ENCODE results near the gene STX18.

STX18 gene

DNA sequence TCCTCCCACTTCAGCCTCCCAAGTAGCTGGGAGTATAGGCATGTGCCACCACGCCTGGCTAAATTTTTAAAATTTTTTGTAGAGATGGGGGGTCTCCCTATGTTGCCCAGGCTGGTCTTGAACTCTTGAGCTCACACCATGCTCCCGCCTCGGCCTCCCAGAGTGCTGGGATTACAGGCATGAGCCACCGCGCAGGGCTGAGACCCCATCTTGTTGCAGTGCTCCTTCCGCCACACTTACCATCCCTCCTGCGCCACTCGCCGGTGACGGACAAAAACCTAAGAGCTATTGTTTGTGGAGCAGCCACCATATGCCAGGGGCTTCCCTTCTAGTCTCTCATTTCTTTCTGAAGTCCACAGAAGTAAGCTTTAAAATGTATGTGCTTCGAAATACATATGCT, 120.5 kb downstream of the STX18 start:
- in situ Hi-C loops (cut with HindIII; ENCODE audit: low pct_ligation_motif_present, low sequenced_read_pairs): no loop called here
- Histone ChIP-seq H3K27me3 (replicated peaks) (no peaks in the 10 kb centered on the region), H3K27ac (no peak overlapping the region), H3K36me3 (replicated peaks) (peaks cover 22% of the 10 kb centered on the region), H3K4me3 (ENCODE audit: low read depth, low read length) (no peak overlapping the region)
- TF ChIP-seq, protein P1, sequence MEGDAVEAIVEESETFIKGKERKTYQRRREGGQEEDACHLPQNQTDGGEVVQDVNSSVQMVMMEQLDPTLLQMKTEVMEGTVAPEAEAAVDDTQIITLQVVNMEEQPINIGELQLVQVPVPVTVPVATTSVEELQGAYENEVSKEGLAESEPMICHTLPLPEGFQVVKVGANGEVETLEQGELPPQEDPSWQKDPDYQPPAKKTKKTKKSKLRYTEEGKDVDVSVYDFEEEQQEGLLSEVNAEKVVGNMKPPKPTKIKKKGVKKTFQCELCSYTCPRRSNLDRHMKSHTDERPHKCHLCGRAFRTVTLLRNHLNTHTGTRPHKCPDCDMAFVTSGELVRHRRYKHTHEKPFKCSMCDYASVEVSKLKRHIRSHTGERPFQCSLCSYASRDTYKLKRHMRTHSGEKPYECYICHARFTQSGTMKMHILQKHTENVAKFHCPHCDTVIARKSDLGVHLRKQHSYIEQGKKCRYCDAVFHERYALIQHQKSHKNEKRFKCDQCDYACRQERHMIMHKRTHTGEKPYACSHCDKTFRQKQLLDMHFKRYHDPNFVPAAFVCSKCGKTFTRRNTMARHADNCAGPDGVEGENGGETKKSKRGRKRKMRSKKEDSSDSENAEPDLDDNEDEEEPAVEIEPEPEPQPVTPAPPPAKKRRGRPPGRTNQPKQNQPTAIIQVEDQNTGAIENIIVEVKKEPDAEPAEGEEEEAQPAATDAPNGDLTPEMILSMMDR (IDR thresholded peaks at IDR 0.05; ENCODE audit: low read depth, low read length, missing control alignments): no peak
- DNase-seq: no peak

GRCh38 chr4:4420421-4420820, 121.4 kb downstream of the STX18 start:
- in situ Hi-C loops (cut with HindIII; ENCODE audit: low pct_ligation_motif_present, low sequenced_read_pairs): no loop called here
- Histone ChIP-seq H3K36me3 (replicated peaks) (peaks cover 22% of the 10 kb centered on the region), H3K4me3 (ENCODE audit: low read depth, low read length) (no peak overlapping the region), H3K27me3 (replicated peaks) (no peaks in the 10 kb centered on the region), H3K27ac (no peak overlapping the region)
- TF ChIP-seq, protein P1 (IDR thresholded peaks at IDR 0.05; ENCODE audit: low read depth, low read length, missing control alignments): no peak
- no peak for DNase-seq

GRCh38 chr4:4419896-4420295, 122.0 kb downstream of the STX18 start:
- TF ChIP-seq, protein P1 (IDR thresholded peaks at IDR 0.05; ENCODE audit: low read depth, low read length, missing control alignments): no peak
- no peaks in the 10 kb centered on the region for H3K27me3 ChIP-seq (replicated peaks)
- in situ Hi-C loops (cut with HindIII; ENCODE audit: low pct_ligation_motif_present, low sequenced_read_pairs): no loop called here
- no peak overlapping the region for H3K27ac ChIP-seq
- H3K4me3 ChIP-seq (ENCODE audit: low read depth, low read length): no peak overlapping the region
- DNase-seq: no peak
- H3K36me3 ChIP-seq (replicated peaks): peaks cover 21% of the 10 kb centered on the region

- Histone ChIP-seq H3K36me3 (replicated peaks) (peaks cover 20% of the 10 kb centered on the region), H3K27ac (no peak overlapping the region), H3K27me3 (replicated peaks) (no peaks in the 10 kb centered on the region), H3K4me3 (ENCODE audit: low read depth, low read length) (no peak overlapping the region)
- no peak for DNase-seq
- in situ Hi-C loops (cut with HindIII; ENCODE audit: low pct_ligation_motif_present, low sequenced_read_pairs): no loop called here
- TF ChIP-seq, protein P1 (IDR thresholded peaks at IDR 0.05; ENCODE audit: low read depth, low read length, missing control alignments): no peak
Measured at GRCh38 chr4:4418676-4419390, 123.0 kb downstream of the STX18 start.

GRCh38 chr4:4417886-4418285, 124.0 kb downstream of the STX18 start:
- H3K36me3 ChIP-seq (replicated peaks): peaks cover 20% of the 10 kb centered on the region
- TF ChIP-seq, protein P1 (IDR thresholded peaks at IDR 0.05; ENCODE audit: low read depth, low read length, missing control alignments): no peak
- in situ Hi-C loops (cut with HindIII; ENCODE audit: low pct_ligation_motif_present, low sequenced_read_pairs): no loop called here

GRCh38 chr4:4416981-4417380, 124.9 kb downstream of the STX18 start:
- H3K4me3 ChIP-seq (ENCODE audit: low read depth, low read length): no peak overlapping the region
- in situ Hi-C loops (cut with HindIII; ENCODE audit: low pct_ligation_motif_present, low sequenced_read_pairs): no loop called here
- TF ChIP-seq, protein P1 (IDR thresholded peaks at IDR 0.05; ENCODE audit: low read depth, low read length, missing control alignments): no peak
- H3K27ac ChIP-seq: no peak overlapping the region
- H3K27me3 ChIP-seq (replicated peaks): no peaks in the 10 kb centered on the region
- H3K36me3 ChIP-seq (replicated peaks): peaks cover 20% of the 10 kb centered on the region
- no peak for DNase-seq

More at GRCh38 chr4:4417886-4418285, 124.0 kb downstream of the STX18 start:
- Histone ChIP-seq H3K27ac (no peak overlapping the region), H3K4me3 (ENCODE audit: low read depth, low read length) (no peak overlapping the region), H3K27me3 (replicated peaks) (no peaks in the 10 kb centered on the region)
- no peak for DNase-seq

Measured in brain microvascular endothelial cell (primary cell).